Mesenchymal stem cell (in vitro differentiated cells and primary cell): ENCODE results near the gene SOSTDC1.
A peak's percentile ranks its signal among the peaks of the same experiment; 100 is the strongest.

ENCODE experiments used
- DNase-seq: peaks from one replicate; pipeline ENCODE4 v3.0.0-alpha.2; 2013
- H2AFZ ChIP-seq: one replicate; pipeline ENCODE4 v1.6.1; 2013; ENCODE audit warnings: low read depth, mild to moderate bottlenecking, control low read depth, inconsistent platforms, low read length, moderate library complexity
- H2AK5ac ChIP-seq: 2 replicates; pipeline ENCODE4 v1.6.1; 2013; ENCODE audit warnings: low read length, moderate library complexity, mild to moderate bottlenecking, inconsistent platforms; ENCODE audit not compliant: severe bottlenecking
- H2BK120ac ChIP-seq: one replicate; pipeline ENCODE4 v1.6.1; 2013; ENCODE audit warnings: low read depth, mild to moderate bottlenecking, inconsistent platforms, low read length, moderate library complexity
- H2BK12ac ChIP-seq, 2 experiments: one replicate each; pipeline ENCODE4 v1.6.1; 2013; ENCODE audit warnings: inconsistent platforms in 2 of 2, low read length in 2 of 2, mild to moderate bottlenecking in 2 of 2, moderate library complexity in 2 of 2, control low read depth in 1 of 2
- H2BK15ac ChIP-seq: one replicate; pipeline ENCODE4 v1.6.1; 2013; ENCODE audit warnings: mild to moderate bottlenecking, low read depth, inconsistent platforms; ENCODE audit not compliant: poor library complexity, severe bottlenecking
- H2BK5ac ChIP-seq: 2 replicates; pipeline ENCODE4 v1.6.1; 2013; ENCODE audit warnings: low read depth, mild to moderate bottlenecking, low read length, control low read depth, inconsistent platforms; ENCODE audit not compliant: poor library complexity, severe bottlenecking
- H3K14ac ChIP-seq, 2 experiments: one replicate each; pipeline ENCODE4 v1.6.1; 2013; ENCODE audit warnings: inconsistent platforms in 2 of 2, low read length in 2 of 2, control low read depth in 1 of 2, mild to moderate bottlenecking in 1 of 2, moderate library complexity in 1 of 2
- H3K18ac ChIP-seq, 2 experiments: one replicate each; pipeline ENCODE4 v1.6.1; 2013; ENCODE audit warnings: inconsistent platforms in 2 of 2, low read length in 2 of 2, control low read depth in 1 of 2, low read depth in 1 of 2, mild to moderate bottlenecking in 1 of 2
- H3K23ac ChIP-seq, 2 experiments: one replicate each; pipeline ENCODE4 v1.6.1; 2013; ENCODE audit warnings: inconsistent platforms in 2 of 2, low read length in 2 of 2, mild to moderate bottlenecking in 2 of 2, moderate library complexity in 2 of 2, control low read depth in 1 of 2
- H3K27ac ChIP-seq: 2 replicates; pipeline ENCODE4 v1.5.1; 2013; ENCODE audit warnings: mild to moderate bottlenecking, moderate library complexity, low read length, control low read depth, inconsistent platforms; ENCODE audit not compliant: poor library complexity, severe bottlenecking
- H3K27me3 ChIP-seq, 2 experiments: 2 replicates each; pipeline versions ENCODE4 v1.6.1 to v1.7.0; 2013; ENCODE audit warnings: low read length in 2 of 2, mild to moderate bottlenecking in 2 of 2, moderate library complexity in 2 of 2, control low read depth in 1 of 2, inconsistent platforms in 1 of 2; ENCODE audit not compliant: control insufficient read depth in 1 of 2, insufficient read depth in 1 of 2
- H3K36me3 ChIP-seq, 2 experiments: 2 replicates each; pipeline versions ENCODE4 v1.6.1 to v1.7.0; 2013; ENCODE audit warnings: low read length in 2 of 2, control low read depth in 1 of 2, inconsistent platforms in 1 of 2, low read depth in 1 of 2, mild to moderate bottlenecking in 1 of 2; ENCODE audit not compliant: insufficient read depth in 2 of 2, control insufficient read depth in 1 of 2
- H3K4ac ChIP-seq, 2 experiments: one replicate each; pipeline ENCODE4 v1.6.1; 2013; ENCODE audit warnings: inconsistent platforms in 2 of 2, low read length in 2 of 2, mild to moderate bottlenecking in 2 of 2, moderate library complexity in 2 of 2, control low read depth in 1 of 2, low read depth in 1 of 2
- H3K4me1 ChIP-seq: 2 replicates; pipeline ENCODE4 v1.6.1; 2013; ENCODE audit warnings: low read depth, low read length, control low read depth; ENCODE audit not compliant: control insufficient read depth, insufficient read depth
- H3K4me2 ChIP-seq: 2 replicates; pipeline ENCODE4 v1.6.1; 2013; ENCODE audit warnings: low read length, mild to moderate bottlenecking, inconsistent platforms; ENCODE audit not compliant: poor library complexity, severe bottlenecking
- H3K4me3 ChIP-seq, 2 experiments: 2 replicates each; pipeline versions ENCODE4 v1.5.1 to v1.7.0; 2013; ENCODE audit warnings: low read length in 2 of 2, mild to moderate bottlenecking in 2 of 2, control low read depth in 1 of 2, low read depth in 1 of 2; ENCODE audit not compliant: insufficient read depth in 1 of 2
- H3K79me1 ChIP-seq: replicated peaks from 2 replicates; pipeline ENCODE4 v1.6.1; 2013; ENCODE audit warnings: mild to moderate bottlenecking, control low read depth, low read length, inconsistent platforms; ENCODE audit not compliant: poor library complexity, severe bottlenecking
- H3K9ac ChIP-seq: 2 replicates; pipeline ENCODE4 v1.7.0; 2013; ENCODE audit warnings: mild to moderate bottlenecking, low read length, moderate library complexity
- H3K9me3 ChIP-seq: 2 replicates; pipeline ENCODE4 v1.7.0; 2013; ENCODE audit warnings: mild to moderate bottlenecking, low read length; ENCODE audit not compliant: control insufficient read depth
- H4K8ac ChIP-seq: one replicate; pipeline ENCODE4 v1.6.1; 2013; ENCODE audit warnings: inconsistent platforms, mild to moderate bottlenecking, low read length, moderate library complexity
- H4K91ac ChIP-seq: one replicate; pipeline ENCODE4 v1.6.1; 2013; ENCODE audit warnings: mild to moderate bottlenecking, low read length, inconsistent platforms
- WGBS: methylation state at CpG from one replicate; pipeline ENCODE4 v1.1.7; 2013; ENCODE audit warnings: mixed read lengths; 5-methylcytosine and 5-hydroxymethylcytosine counted together

The SOSTDC1 gene

GRCh38 chr7:16493266-16493665 lies 27.7 kb upstream of the SOSTDC1 start:
- Histone ChIP-seq H3K14ac (no peak overlapping the region), H2AFZ (no peak overlapping the region), H2BK5ac (no peak overlapping the region), H3K79me1 (no peaks in the 10 kb centered on the region), H3K9me3 (no peaks in the 10 kb centered on the region), H3K36me3 (no peaks in the 10 kb centered on the region), H2AK5ac (no peak overlapping the region), H3K4me3 (no peak overlapping the region), H3K4me1 (no peaks in the 10 kb centered on the region), H3K27me3 (no peaks in the 10 kb centered on the region), H2BK120ac (no peak overlapping the region), H4K8ac (no peak overlapping the region), H3K4me2 (no peak overlapping the region), H3K18ac (no peak overlapping the region), H3K9ac (no peak overlapping the region), H2BK15ac (no peak overlapping the region), H2BK12ac (no peak overlapping the region), H4K91ac (no peak overlapping the region), H3K4ac (no peak overlapping the region), H3K23ac (no peak overlapping the region), H3K27ac (no peak overlapping the region)
- no peak for DNase-seq
- WGBS = 100% methylated on average over 1 of the region's 2 CpGs

GRCh38 chr7:16492513-16493062 lies 27.1 kb upstream of the SOSTDC1 start:
- Histone ChIP-seq H2AFZ (peak overlapping the region; percentile 29), H3K23ac (no peak overlapping the region), H2BK15ac (no peak overlapping the region), H3K14ac (no peak overlapping the region), H3K18ac (no peak overlapping the region), H3K9ac (no peak overlapping the region), H3K27me3 (no peaks in the 10 kb centered on the region), H2BK5ac (no peak overlapping the region), H2BK120ac (no peak overlapping the region), H3K9me3 (no peaks in the 10 kb centered on the region), H3K79me1 (no peaks in the 10 kb centered on the region), H2AK5ac (no peak overlapping the region), H2BK12ac (no peak overlapping the region), H3K4ac (no peak overlapping the region), H3K4me2 (no peak overlapping the region), H3K4me3 (no peak overlapping the region), H3K4me1 (no peaks in the 10 kb centered on the region), H3K27ac (peak overlapping the region; percentile 54), H4K8ac (no peak overlapping the region), H4K91ac (no peak overlapping the region), H3K36me3 (no peaks in the 10 kb centered on the region)
- peak; percentile 41 for DNase-seq
- WGBS = 100% methylated on average over 1 of the region's 3 CpGs

- H2AFZ ChIP-seq = no peak overlapping the region
- H4K8ac ChIP-seq = no peak overlapping the region
- no peak overlapping the region for H2BK5ac ChIP-seq
- no peaks in the 10 kb centered on the region for H3K9me3 ChIP-seq
- no peak overlapping the region for H3K9ac ChIP-seq
- H3K18ac ChIP-seq = no peak overlapping the region
- no peak overlapping the region for H3K27ac ChIP-seq
- H2BK15ac ChIP-seq = no peak overlapping the region
- WGBS = no CpG with 5 or more reads among the region's 2 CpGs
- no peak overlapping the region for H3K14ac ChIP-seq
- no peaks in the 10 kb centered on the region for H3K79me1 ChIP-seq
- H3K27me3 ChIP-seq = no peaks in the 10 kb centered on the region
- no peaks in the 10 kb centered on the region for H3K36me3 ChIP-seq
- H3K4me3 ChIP-seq = no peak overlapping the region
- H4K91ac ChIP-seq = no peak overlapping the region
- no peak for DNase-seq
- no peak overlapping the region for H2BK120ac ChIP-seq
- H3K4me2 ChIP-seq = no peak overlapping the region
- H2BK12ac ChIP-seq = no peak overlapping the region
- no peak overlapping the region for H3K4ac ChIP-seq
- H3K4me1 ChIP-seq = no peaks in the 10 kb centered on the region
- H2AK5ac ChIP-seq = no peak overlapping the region
- no peak overlapping the region for H3K23ac ChIP-seq
These were observed 25.6 kb upstream of the SOSTDC1 start for GRCh38 chr7:16491148-16491547.

- no peak overlapping the region for H2BK15ac ChIP-seq
- no peaks in the 10 kb centered on the region for H3K9me3 ChIP-seq
- H2AK5ac ChIP-seq = peak overlapping the region; percentile 6
- no peak overlapping the region for H3K18ac ChIP-seq
- no peak overlapping the region for H3K23ac ChIP-seq
- H3K27ac ChIP-seq = peak overlapping the region; percentile 17
- H3K9ac ChIP-seq = no peak overlapping the region
- H2BK120ac ChIP-seq = no peak overlapping the region
- H3K27me3 ChIP-seq = no peaks in the 10 kb centered on the region
- 51% methylated on average over 3 of the region's 4 CpGs for WGBS
- H3K4me3 ChIP-seq = no peak overlapping the region
- no peak overlapping the region for H4K8ac ChIP-seq
- no peak overlapping the region for H2AFZ ChIP-seq
- H3K4ac ChIP-seq = no peak overlapping the region
- DNase-seq = peak; percentile 26
- H3K36me3 ChIP-seq = no peaks in the 10 kb centered on the region
- H2BK5ac ChIP-seq = no peak overlapping the region
- H2BK12ac ChIP-seq = no peak overlapping the region
- H3K4me1 ChIP-seq = peaks cover 2% of the 10 kb centered on the region
- H3K79me1 ChIP-seq = no peaks in the 10 kb centered on the region
- H4K91ac ChIP-seq = no peak overlapping the region
- no peak overlapping the region for H3K14ac ChIP-seq
- no peak overlapping the region for H3K4me2 ChIP-seq
These were observed 19.1 kb upstream of the SOSTDC1 start for GRCh38 chr7:16484453-16485158.
